LNCaP clone FGC (cell line): ENCODE measurements around the gene CD82.

Experiments
- DNase-seq: peaks from one replicate; pipeline ENCODE4 v3.0.0-alpha.2; 2011; ENCODE audit warnings: low read depth
- H3K4me3 ChIP-seq: 2 replicates; pipeline ENCODE4 v1.5.1; 2011; ENCODE audit warnings: mild to moderate bottlenecking, low read depth, low read length, control low read depth
- TF ChIP-seq, protein P1 (sequence below): IDR thresholded peaks from 2 replicates; pipeline ENCODE4 v1.5.1; 2012; ENCODE audit warnings: mild to moderate bottlenecking; ENCODE audit not compliant: control insufficient read depth, insufficient read depth; ENCODE audit errors: extremely low read depth

CD82 gene

DNA sequence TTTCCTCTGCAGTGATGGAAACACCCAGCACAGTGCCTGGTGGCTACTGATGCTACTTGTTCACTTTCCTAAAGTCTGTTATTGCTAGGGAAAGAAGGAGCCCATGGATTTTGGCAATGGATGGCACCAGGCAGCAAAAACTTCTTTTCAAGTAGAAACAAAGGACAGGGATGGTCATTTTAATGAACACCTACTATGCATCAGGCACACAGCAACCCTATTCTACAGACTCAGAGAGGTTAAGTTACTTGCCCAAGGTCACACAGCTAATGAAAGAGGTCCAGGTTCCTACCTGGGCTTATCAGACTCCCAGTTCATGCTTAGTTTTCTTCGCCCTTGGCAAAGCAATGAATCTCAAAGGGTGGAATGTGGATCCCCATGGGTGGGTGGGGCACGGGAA, 36.9 kb upstream of the CD82 start:
- no peak for DNase-seq
- TF ChIP-seq, protein P1, sequence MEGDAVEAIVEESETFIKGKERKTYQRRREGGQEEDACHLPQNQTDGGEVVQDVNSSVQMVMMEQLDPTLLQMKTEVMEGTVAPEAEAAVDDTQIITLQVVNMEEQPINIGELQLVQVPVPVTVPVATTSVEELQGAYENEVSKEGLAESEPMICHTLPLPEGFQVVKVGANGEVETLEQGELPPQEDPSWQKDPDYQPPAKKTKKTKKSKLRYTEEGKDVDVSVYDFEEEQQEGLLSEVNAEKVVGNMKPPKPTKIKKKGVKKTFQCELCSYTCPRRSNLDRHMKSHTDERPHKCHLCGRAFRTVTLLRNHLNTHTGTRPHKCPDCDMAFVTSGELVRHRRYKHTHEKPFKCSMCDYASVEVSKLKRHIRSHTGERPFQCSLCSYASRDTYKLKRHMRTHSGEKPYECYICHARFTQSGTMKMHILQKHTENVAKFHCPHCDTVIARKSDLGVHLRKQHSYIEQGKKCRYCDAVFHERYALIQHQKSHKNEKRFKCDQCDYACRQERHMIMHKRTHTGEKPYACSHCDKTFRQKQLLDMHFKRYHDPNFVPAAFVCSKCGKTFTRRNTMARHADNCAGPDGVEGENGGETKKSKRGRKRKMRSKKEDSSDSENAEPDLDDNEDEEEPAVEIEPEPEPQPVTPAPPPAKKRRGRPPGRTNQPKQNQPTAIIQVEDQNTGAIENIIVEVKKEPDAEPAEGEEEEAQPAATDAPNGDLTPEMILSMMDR = no peak
- H3K4me3 ChIP-seq = no peak overlapping the region

DNA sequence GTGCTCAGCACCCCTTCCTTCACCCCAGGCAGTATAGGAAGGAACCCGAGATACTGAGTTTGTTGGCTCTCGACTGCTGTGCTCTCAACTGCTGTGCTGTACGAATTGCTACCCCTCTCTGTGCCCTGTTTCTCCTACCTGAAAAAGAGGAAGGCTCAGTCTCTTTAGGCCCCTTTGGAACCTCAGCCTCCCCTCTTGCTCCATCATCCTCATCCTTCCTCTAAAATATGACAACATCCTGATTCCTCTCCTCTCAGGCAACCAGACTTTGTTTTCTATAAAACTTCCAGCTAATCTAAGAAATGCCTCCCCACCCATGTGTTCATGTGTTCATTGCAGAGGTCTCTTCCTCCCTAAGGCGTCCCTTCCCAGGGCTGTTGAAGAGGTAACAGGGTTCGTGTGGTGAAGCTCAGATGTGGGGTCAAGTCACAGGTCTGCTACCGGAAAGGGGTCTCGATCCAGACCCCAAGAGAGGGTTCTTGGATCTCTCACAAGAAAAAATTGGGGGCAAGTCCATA, 35.5 kb upstream of the CD82 start:
- TF ChIP-seq, protein P1 = no peak
- no peak for DNase-seq
- no peak overlapping the region for H3K4me3 ChIP-seq

DNA sequence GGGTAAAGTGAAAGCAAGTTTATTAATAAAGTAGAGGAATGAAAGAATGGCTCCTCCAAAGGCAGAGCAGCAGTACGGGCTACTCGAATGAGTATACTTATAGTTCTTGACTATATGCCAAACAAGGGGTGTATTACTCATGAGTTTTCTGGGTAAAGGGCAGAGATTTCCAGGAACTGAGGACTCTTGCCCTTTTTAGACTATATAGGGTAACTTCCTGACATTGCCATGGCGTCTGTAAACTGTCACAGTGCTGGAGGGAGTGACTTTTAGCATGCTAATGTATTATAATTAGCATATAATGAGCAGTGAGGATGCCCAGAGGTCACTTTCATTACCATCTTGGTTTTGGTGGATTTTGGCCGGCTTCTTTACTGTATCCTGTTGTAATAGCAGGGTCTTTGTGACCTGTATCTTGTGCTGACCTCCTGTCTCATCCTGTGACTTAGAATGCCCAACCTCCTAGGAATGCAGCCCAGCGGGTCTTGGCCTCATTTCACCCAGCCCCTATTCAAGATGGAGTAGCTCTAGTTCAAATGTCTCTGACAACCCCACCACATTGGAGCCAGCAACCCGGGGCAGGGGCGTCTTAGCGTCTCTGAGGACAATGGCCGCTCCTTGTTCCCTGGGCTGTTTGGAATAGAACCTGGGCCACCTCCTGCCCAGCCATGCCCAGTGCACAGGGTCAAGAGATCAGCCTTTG, 34.9 kb upstream of the CD82 start:
- no peak for DNase-seq
- no peak overlapping the region for H3K4me3 ChIP-seq
- TF ChIP-seq, protein P1 = no peak

DNA sequence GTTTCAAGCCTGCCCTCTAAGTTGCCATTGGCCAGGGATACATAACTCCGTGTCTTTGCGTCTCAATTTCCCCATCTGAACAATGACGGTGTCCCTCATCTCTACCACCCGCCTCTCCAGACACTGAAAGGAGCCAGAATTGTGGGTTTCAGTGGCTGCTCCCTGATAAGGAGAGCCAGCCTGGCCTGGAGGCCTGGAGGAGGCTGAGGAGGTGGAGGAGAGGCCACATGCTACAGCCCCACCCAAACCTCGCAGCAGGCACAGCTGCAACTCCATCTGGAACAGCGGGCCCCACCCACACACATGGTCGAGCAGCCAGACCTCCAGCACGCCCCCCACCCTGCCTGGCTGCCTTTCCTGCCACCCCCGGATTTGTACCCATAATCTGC, 34.4 kb upstream of the CD82 start:
- TF ChIP-seq, protein P1 = no peak
- no peak for DNase-seq

DNA sequence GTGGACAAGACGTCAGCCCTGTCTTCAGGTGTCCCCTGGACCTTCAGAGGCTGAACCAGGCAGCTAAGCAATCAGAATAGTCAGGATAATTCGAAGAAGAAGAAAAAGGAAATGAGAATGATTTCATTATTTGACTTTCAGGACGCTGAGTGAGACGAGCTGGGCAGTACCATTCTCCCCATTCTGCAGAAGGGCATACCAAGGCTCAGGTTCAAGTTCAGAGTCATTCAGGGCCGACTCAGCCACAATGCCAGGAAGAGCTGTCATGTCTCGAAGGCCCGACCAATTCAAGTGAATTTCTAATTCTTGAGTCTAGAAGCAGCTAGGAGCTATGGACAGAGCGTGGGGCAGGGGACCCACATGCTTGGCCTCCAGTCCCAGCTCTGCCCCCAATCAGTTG, 33.8 kb upstream of the CD82 start:
- no peak overlapping the region for H3K4me3 ChIP-seq
- TF ChIP-seq, protein P1 = no peak
- DNase-seq = no peak

More for the DNA sequence above, 34.4 kb upstream of the CD82 start:
- H3K4me3 ChIP-seq = no peak overlapping the region

DNA sequence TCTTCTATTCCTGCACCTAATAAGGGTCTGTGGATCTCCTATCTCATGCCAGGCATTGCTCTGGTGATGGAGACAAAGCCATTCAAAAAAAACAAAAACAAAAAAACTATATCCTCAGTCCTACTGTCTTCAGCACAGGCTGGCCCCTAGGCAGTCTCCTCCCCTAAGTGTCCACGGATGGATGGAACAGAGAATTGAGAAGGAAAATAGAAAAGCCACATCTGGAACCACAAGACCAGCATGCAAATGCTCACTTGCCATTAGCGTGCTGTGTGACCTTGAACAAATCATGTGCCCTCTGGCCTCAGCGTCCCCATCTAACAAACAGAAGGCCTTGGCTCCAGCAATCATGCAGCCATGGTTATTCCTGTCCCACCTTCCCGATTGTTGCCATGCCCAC, 32.7 kb upstream of the CD82 start:
- no peak for DNase-seq
- no peak overlapping the region for H3K4me3 ChIP-seq
- TF ChIP-seq, protein P1 = no peak

DNA sequence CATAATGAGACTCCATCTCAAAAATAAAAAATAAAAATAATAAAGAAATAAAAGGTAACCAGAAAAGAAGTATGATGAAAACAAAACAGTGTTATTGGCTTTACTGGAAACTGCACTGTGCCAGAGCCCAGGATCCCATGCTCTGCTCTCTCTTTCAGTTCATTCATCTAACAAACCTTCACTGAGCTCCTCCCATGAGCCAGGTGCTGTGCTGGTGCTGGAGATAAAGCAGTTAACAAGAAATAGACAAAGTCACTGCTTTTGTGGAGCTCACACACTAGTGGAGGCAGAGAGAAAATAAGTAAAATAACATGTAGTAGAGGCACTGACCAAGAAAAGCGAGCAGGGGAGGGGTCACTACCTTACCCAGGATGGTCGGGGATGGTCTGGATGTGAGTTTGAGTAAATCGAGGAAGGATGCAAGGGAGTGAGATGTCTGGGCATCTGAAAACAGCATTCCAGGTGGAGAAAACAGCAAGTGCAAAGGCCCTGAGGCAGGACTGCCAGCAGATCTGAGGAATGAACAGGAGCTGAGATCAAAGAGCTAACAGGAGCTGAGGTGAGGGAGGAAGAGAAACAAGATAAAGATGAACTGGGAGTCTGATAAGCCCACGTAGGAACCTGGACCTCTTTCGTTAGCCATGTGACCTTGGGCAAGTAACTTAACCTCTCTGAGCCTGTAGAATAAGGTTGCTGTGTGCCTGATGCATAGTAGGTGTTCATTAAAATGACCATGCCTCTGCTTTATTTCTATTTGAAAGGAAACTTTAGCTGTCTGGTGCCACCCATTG, 31.3 kb upstream of the CD82 start:
- no peak for DNase-seq
- H3K4me3 ChIP-seq = no peak overlapping the region
- TF ChIP-seq, protein P1 = no peak
